Measurements from ENCODE around the gene FBXO21.
A peak's percentile ranks its signal among the peaks of the same experiment; 100 is the strongest.
"Not testable (repeated sequence)": the region's sequence is repeated elsewhere in the genome, so short reads cannot be mapped to it uniquely, and the experiment has no call there.

Gene FBXO21

GRCh38 chr12:117188961-117189724, 1.1 kb downstream of the FBXO21 start:
- Histone ChIP-seq H3K27me3 (ENCODE audit: control insufficient read depth in 2 of 2, insufficient read depth in 2 of 2, low read length in 2 of 2) (no peaks in the 10 kb centered on the region), H3K9ac (ENCODE audit: low read depth in 1 of 2, low read length in 2 of 2) (peak overlapping the region; percentile 79 to 82), H3K4me3 (ENCODE audit: low read length in 2 of 2) (peak overlapping the region; percentile 83 to 87), H3K4me1 (ENCODE audit: control insufficient read depth in 2 of 2, insufficient read depth in 2 of 2, low read length in 2 of 2) (peaks cover 5 to 7% of the 10 kb centered on the region in 2 donors), H3K36me3 (ENCODE audit: control insufficient read depth in 2 of 2, insufficient read depth in 2 of 2, low read length in 2 of 2) (peaks cover 3 to 11% of the 10 kb centered on the region in 2 donors), H3K9me3 (ENCODE audit: control insufficient read depth in 2 of 2, low read length in 2 of 2) (no peaks in the 10 kb centered on the region), H3K27ac (ENCODE audit: low read depth in 2 of 2, low read length in 2 of 2) (peak overlapping the region; percentile 35 to 48)

- Histone ChIP-seq H3K9me3 (ENCODE audit: control insufficient read depth in 2 of 2, low read length in 2 of 2) (no peaks in the 10 kb centered on the region), H3K4me1 (ENCODE audit: control insufficient read depth in 2 of 2, insufficient read depth in 2 of 2, low read length in 2 of 2) (peaks cover 5 to 7% of the 10 kb centered on the region in 2 donors), H3K27ac (ENCODE audit: low read depth in 2 of 2, low read length in 2 of 2) (no peak overlapping the region), H3K36me3 (ENCODE audit: control insufficient read depth in 2 of 2, insufficient read depth in 2 of 2, low read length in 2 of 2) (peaks cover 6 to 15% of the 10 kb centered on the region in 2 donors), H3K27me3 (ENCODE audit: control insufficient read depth in 2 of 2, insufficient read depth in 2 of 2, low read length in 2 of 2) (no peaks in the 10 kb centered on the region), H3K9ac (ENCODE audit: low read depth in 1 of 2, low read length in 2 of 2) (no peak overlapping the region), H3K4me3 (ENCODE audit: low read length in 2 of 2) (no peak overlapping the region)
These were observed 2.1 kb downstream of the FBXO21 start for GRCh38 chr12:117188121-117188665.

GRCh38 chr12:117187421-117187820, 2.8 kb downstream of the FBXO21 start:
- no peak overlapping the region for H3K9ac ChIP-seq (ENCODE audit: low read depth in 1 of 2, low read length in 2 of 2)
- no peaks in the 10 kb centered on the region for H3K27me3 ChIP-seq (ENCODE audit: control insufficient read depth in 2 of 2, insufficient read depth in 2 of 2, low read length in 2 of 2)
- H3K4me1 ChIP-seq (ENCODE audit: control insufficient read depth in 2 of 2, insufficient read depth in 2 of 2, low read length in 2 of 2): peaks cover 5 to 7% of the 10 kb centered on the region in 2 donors
- H3K4me3 ChIP-seq (ENCODE audit: low read length in 2 of 2): no peak overlapping the region
- peaks cover 6 to 18% of the 10 kb centered on the region in 2 donors for H3K36me3 ChIP-seq (ENCODE audit: control insufficient read depth in 2 of 2, insufficient read depth in 2 of 2, low read length in 2 of 2)
- no peaks in the 10 kb centered on the region for H3K9me3 ChIP-seq (ENCODE audit: control insufficient read depth in 2 of 2, low read length in 2 of 2)
- H3K27ac ChIP-seq (ENCODE audit: low read depth in 2 of 2, low read length in 2 of 2): no peak overlapping the region

GRCh38 chr12:117182866-117183265, 7.4 kb downstream of the FBXO21 start:
- no peaks in the 10 kb centered on the region for H3K27me3 ChIP-seq (ENCODE audit: control insufficient read depth in 2 of 2, insufficient read depth in 2 of 2, low read length in 2 of 2)
- H3K9ac ChIP-seq (ENCODE audit: low read depth in 1 of 2, low read length in 2 of 2): no peak overlapping the region
- peaks cover 20 to 40% of the 10 kb centered on the region in 2 donors for H3K36me3 ChIP-seq (ENCODE audit: control insufficient read depth in 2 of 2, insufficient read depth in 2 of 2, low read length in 2 of 2)
- H3K4me3 ChIP-seq (ENCODE audit: low read length in 2 of 2): no peak overlapping the region
- H3K4me1 ChIP-seq (ENCODE audit: control insufficient read depth in 2 of 2, insufficient read depth in 2 of 2, low read length in 2 of 2): no peaks in the 10 kb centered on the region
- H3K27ac ChIP-seq (ENCODE audit: low read depth in 2 of 2, low read length in 2 of 2): no peak overlapping the region
- H3K9me3 ChIP-seq (ENCODE audit: control insufficient read depth in 2 of 2, low read length in 2 of 2): no peaks in the 10 kb centered on the region

- H3K27me3 ChIP-seq (ENCODE audit: control insufficient read depth in 2 of 2, insufficient read depth in 2 of 2, low read length in 2 of 2); H3K4me3 ChIP-seq (ENCODE audit: low read length in 2 of 2); H3K27ac ChIP-seq (ENCODE audit: low read depth in 2 of 2, low read length in 2 of 2); H3K9ac ChIP-seq (ENCODE audit: low read depth in 1 of 2, low read length in 2 of 2); H3K9me3 ChIP-seq (ENCODE audit: control insufficient read depth in 2 of 2, low read length in 2 of 2); H3K4me1 ChIP-seq (ENCODE audit: control insufficient read depth in 2 of 2, insufficient read depth in 2 of 2, low read length in 2 of 2): not testable (repeated sequence)
- H3K36me3 ChIP-seq (ENCODE audit: control insufficient read depth in 2 of 2, insufficient read depth in 2 of 2, low read length in 2 of 2): peaks cover 24 to 46% of the 10 kb centered on the region in 2 donors
These were observed 8.8 kb downstream of the FBXO21 start for GRCh38 chr12:117181468-117181843.

GRCh38 chr12:117180758-117181467, 9.4 kb downstream of the FBXO21 start:
- H3K9me3 ChIP-seq (ENCODE audit: control insufficient read depth in 2 of 2, low read length in 2 of 2): no peaks in the 10 kb centered on the region
- no peak overlapping the region for H3K4me3 ChIP-seq (ENCODE audit: low read length in 2 of 2)
- no peaks in the 10 kb centered on the region for H3K27me3 ChIP-seq (ENCODE audit: control insufficient read depth in 2 of 2, insufficient read depth in 2 of 2, low read length in 2 of 2)
- H3K27ac ChIP-seq (ENCODE audit: low read depth in 2 of 2, low read length in 2 of 2): no peak overlapping the region
- peaks cover 24 to 47% of the 10 kb centered on the region in 2 donors for H3K36me3 ChIP-seq (ENCODE audit: control insufficient read depth in 2 of 2, insufficient read depth in 2 of 2, low read length in 2 of 2)
- no peak overlapping the region for H3K9ac ChIP-seq (ENCODE audit: low read depth in 1 of 2, low read length in 2 of 2)
- H3K4me1 ChIP-seq (ENCODE audit: control insufficient read depth in 2 of 2, insufficient read depth in 2 of 2, low read length in 2 of 2): no peaks in the 10 kb centered on the region

GRCh38 chr12:117178745-117179144, 11.5 kb downstream of the FBXO21 start:
- no peaks in the 10 kb centered on the region for H3K4me1 ChIP-seq (ENCODE audit: control insufficient read depth in 2 of 2, insufficient read depth in 2 of 2, low read length in 2 of 2)
- H3K27ac ChIP-seq (ENCODE audit: low read depth in 2 of 2, low read length in 2 of 2): no peak overlapping the region
- H3K36me3 ChIP-seq (ENCODE audit: control insufficient read depth in 2 of 2, insufficient read depth in 2 of 2, low read length in 2 of 2): peaks cover 41 to 58% of the 10 kb centered on the region in 2 donors
- H3K4me3 ChIP-seq (ENCODE audit: low read length in 2 of 2): no peak overlapping the region
- H3K9ac ChIP-seq (ENCODE audit: low read depth in 1 of 2, low read length in 2 of 2): no peak overlapping the region
- H3K27me3 ChIP-seq (ENCODE audit: control insufficient read depth in 2 of 2, insufficient read depth in 2 of 2, low read length in 2 of 2): no peaks in the 10 kb centered on the region
- no peaks in the 10 kb centered on the region for H3K9me3 ChIP-seq (ENCODE audit: control insufficient read depth in 2 of 2, low read length in 2 of 2)

GRCh38 chr12:117178301-117178700, 12.0 kb downstream of the FBXO21 start:
- Histone ChIP-seq H3K36me3 (ENCODE audit: control insufficient read depth in 2 of 2, insufficient read depth in 2 of 2, low read length in 2 of 2) (peaks cover 41 to 59% of the 10 kb centered on the region in 2 donors), H3K27ac (ENCODE audit: low read depth in 2 of 2, low read length in 2 of 2) (no peak overlapping the region), H3K27me3 (ENCODE audit: control insufficient read depth in 2 of 2, insufficient read depth in 2 of 2, low read length in 2 of 2) (no peaks in the 10 kb centered on the region), H3K9ac (ENCODE audit: low read depth in 1 of 2, low read length in 2 of 2) (no peak overlapping the region), H3K4me3 (ENCODE audit: low read length in 2 of 2) (no peak overlapping the region), H3K9me3 (ENCODE audit: control insufficient read depth in 2 of 2, low read length in 2 of 2) (no peaks in the 10 kb centered on the region), H3K4me1 (ENCODE audit: control insufficient read depth in 2 of 2, insufficient read depth in 2 of 2, low read length in 2 of 2) (no peaks in the 10 kb centered on the region)

GRCh38 chr12:117172168-117172567, 18.1 kb downstream of the FBXO21 start:
- Histone ChIP-seq H3K9ac (ENCODE audit: low read depth in 1 of 2, low read length in 2 of 2) (no peak overlapping the region), H3K27ac (ENCODE audit: low read depth in 2 of 2, low read length in 2 of 2) (no peak overlapping the region), H3K9me3 (ENCODE audit: control insufficient read depth in 2 of 2, low read length in 2 of 2) (no peaks in the 10 kb centered on the region), H3K4me3 (ENCODE audit: low read length in 2 of 2) (no peak overlapping the region), H3K36me3 (ENCODE audit: control insufficient read depth in 2 of 2, insufficient read depth in 2 of 2, low read length in 2 of 2) (peaks cover 52 to 75% of the 10 kb centered on the region in 2 donors), H3K27me3 (ENCODE audit: control insufficient read depth in 2 of 2, insufficient read depth in 2 of 2, low read length in 2 of 2) (no peaks in the 10 kb centered on the region), H3K4me1 (ENCODE audit: control insufficient read depth in 2 of 2, insufficient read depth in 2 of 2, low read length in 2 of 2) (no peaks in the 10 kb centered on the region)

- Histone ChIP-seq H3K9ac (ENCODE audit: low read depth in 1 of 2, low read length in 2 of 2) (no peak overlapping the region), H3K4me1 (ENCODE audit: control insufficient read depth in 2 of 2, insufficient read depth in 2 of 2, low read length in 2 of 2) (no peaks in the 10 kb centered on the region), H3K9me3 (ENCODE audit: control insufficient read depth in 2 of 2, low read length in 2 of 2) (no peaks in the 10 kb centered on the region), H3K27me3 (ENCODE audit: control insufficient read depth in 2 of 2, insufficient read depth in 2 of 2, low read length in 2 of 2) (no peaks in the 10 kb centered on the region), H3K4me3 (ENCODE audit: low read length in 2 of 2) (no peak overlapping the region), H3K27ac (ENCODE audit: low read depth in 2 of 2, low read length in 2 of 2) (no peak overlapping the region), H3K36me3 (ENCODE audit: control insufficient read depth in 2 of 2, insufficient read depth in 2 of 2, low read length in 2 of 2) (peaks cover 54 to 76% of the 10 kb centered on the region in 2 donors)
These were observed 18.6 kb downstream of the FBXO21 start for GRCh38 chr12:117171499-117172162.
